GM13977 (cell line): ENCODE data around the gene EFCAB12.

Experiments
- DNase-seq: peaks from one replicate; pipeline ENCODE4 v3.0.0; 2012; ENCODE audit warnings: low spot score
- CTCF ChIP-seq: IDR thresholded peaks from 2 replicates; pipeline ENCODE4 v1.5.1; 2012; ENCODE audit warnings: mild to moderate bottlenecking, control low read depth; ENCODE audit not compliant: insufficient read depth; ENCODE audit errors: extremely low read depth, missing control alignments
- in situ Hi-C: fragments of 300-500 bp; cut with MboI; formaldehyde crosslinking; loops from one replicate; pipeline ENCODE4 v1.12.0; 2022; ENCODE audit warnings: low sequenced_read_pairs, low pct_unique_long_range_greater_than_20kb, mixed read lengths, inconsistent platforms; ENCODE audit not compliant: unreplicated experiment

EFCAB12 gene

DNA sequence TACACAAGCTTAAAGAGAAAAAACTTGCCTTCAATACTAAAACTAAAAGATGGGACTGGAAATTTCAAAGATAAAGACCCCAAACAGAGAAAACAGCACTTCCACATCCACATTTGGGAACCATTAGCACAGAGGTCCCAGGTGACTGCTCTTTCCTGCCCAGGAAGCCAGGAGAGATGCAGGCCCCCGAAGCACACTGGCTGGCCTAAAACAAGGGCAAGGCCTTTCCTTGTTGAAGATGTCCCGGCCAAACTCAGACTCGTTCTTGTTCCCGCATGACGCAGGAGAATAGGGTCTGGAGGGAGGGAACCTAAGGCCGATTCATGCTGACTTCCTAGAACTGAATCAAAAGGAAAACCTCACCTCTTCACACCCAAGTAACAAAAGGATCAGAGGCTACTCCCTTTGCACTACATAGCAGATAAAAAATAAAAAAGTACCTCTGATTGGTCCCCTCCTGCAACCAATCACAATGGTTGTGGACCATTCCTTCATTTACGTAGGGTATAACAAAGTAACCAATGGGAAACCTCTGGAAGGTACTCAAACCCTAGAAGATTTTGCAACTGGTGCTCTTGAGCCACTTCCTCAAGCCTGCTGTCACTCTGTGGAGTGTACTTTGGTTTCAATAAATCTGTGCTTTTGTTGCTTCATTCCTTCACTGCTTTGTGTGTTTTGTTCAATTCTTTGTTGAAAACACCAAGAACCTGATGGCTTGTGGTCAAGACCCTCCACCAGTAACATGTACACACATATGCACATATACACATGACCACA lies 48.7 kb downstream of the EFCAB12 start:
- in situ Hi-C loops: no loop called here
- TF ChIP-seq CTCF: no peak
- no peak for DNase-seq

DNA sequence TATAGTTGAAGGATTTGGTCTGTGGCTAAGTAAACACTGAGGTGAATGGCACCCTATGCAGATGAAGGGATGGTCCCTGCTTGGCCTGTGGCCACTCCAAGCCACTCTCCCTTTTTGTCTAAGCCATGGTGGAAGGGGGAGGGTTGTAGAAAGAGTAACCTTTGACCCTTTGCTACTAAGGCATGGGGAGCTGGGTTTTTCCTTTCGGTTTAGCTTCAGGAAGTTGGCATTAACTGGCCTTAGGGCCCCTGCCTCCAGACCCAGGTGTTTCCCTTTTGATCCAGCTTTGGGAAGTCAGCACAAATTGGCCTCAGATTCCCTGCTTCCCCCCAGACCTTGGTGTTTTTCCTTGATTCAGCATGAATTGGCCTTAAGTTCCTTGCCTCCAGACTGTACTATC lies 49.5 kb downstream of the EFCAB12 start:
- no peak for DNase-seq
- no peak for TF ChIP-seq CTCF
- in situ Hi-C loops: no loop called here

DNA sequence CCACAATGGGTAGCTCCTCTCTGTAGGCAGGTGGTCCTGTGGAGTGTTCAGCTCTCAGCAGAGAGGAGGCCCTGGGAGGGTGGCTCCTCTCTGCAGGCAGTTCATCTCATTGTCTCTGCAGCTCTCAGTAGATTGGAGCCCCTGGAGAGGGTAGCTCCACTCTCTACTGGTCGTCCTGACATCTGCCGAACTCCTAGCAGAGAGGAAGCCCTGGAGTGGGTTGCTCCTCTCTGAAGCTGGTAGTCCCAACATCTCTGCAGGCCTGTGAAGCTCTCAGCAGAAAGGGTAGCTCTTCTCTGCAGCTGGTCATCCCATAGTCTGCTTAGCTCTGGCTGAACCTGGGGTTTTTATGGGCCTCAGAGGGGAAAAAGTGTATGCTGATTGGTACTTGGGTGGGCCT lies 50.8 kb downstream of the EFCAB12 start:
- in situ Hi-C loops: no loop called here
- no peak for TF ChIP-seq CTCF
- no peak for DNase-seq

- no peak for DNase-seq
- no peak for TF ChIP-seq CTCF
- in situ Hi-C loops: no loop called here
Measured at GRCh38 chr3:129375099-129375498, 53.3 kb downstream of the EFCAB12 start.

- DNase-seq: no peak
- no peak for TF ChIP-seq CTCF
- in situ Hi-C loops: no loop called here
Measured at GRCh38 chr3:129371041-129371826, 57.2 kb downstream of the EFCAB12 start.

- DNase-seq: no peak
- no peak for TF ChIP-seq CTCF
- in situ Hi-C loops: no loop called here
Measured at GRCh38 chr3:129370248-129370964, 58.0 kb downstream of the EFCAB12 start.
